Tibial nerve (tissue), 4 donors: ENCODE data around the gene AQP12A. TPM values are rescaled to one million over a fixed set of nuclear protein-coding genes. Genes with fewer than 3 reads are reported as not detected.

Experiments
- DNase-seq, 2 donors: peaks; one replicate each; pipeline ENCODE4 v3.0.0-alpha.2; 2019; ENCODE audit warnings: low spot score in 2 of 2
- H3K27ac ChIP-seq, 4 donors: fragments of 200-600 bp; sonication (generic) in 3 of 4; one replicate each; pipeline ENCODE4 v1.5.1; 2017 to 2019; ENCODE audit warnings: mild to moderate bottlenecking in 1 of 4
- H3K27me3 ChIP-seq, 2 donors: fragments of 200-600 bp; sonication (generic) in 1 of 2; one replicate each; pipeline versions ENCODE4 v1.5.1 to v1.6.0; 2017 to 2019
- H3K36me3 ChIP-seq, 3 donors: fragments of 200-600 bp; sonication (generic); one replicate each; pipeline ENCODE4 v1.5.1; 2018 to 2019
- H3K4me1 ChIP-seq, 4 donors: fragments of 200-600 bp; sonication (generic) in 3 of 4; one replicate each; pipeline ENCODE4 v1.5.1; 2017 to 2019
- H3K4me3 ChIP-seq, 4 donors: fragments of 200-600 bp; sonication (generic) in 3 of 4; one replicate each; pipeline ENCODE4 v1.5.1; 2017 to 2019; ENCODE audit warnings: mild to moderate bottlenecking in 1 of 4, moderate library complexity in 1 of 4
- H3K9me3 ChIP-seq, 4 donors: fragments of 200-600 bp; sonication (generic) in 3 of 4; one replicate each; pipeline ENCODE4 v1.5.1; 2017 to 2019
- CTCF ChIP-seq, 5 experiments: fragments of 200-600 bp in 3 of 5; fragments of 450-650 bp in 2 of 5; sonication (generic) in 3 of 5; IDR thresholded peaks; one replicate each; pipeline ENCODE4 v1.5.1; 2016 to 2019; ENCODE audit warnings: antibody characterized with exemption in 5 of 5, mild to moderate bottlenecking in 3 of 5, moderate library complexity in 2 of 5
- EP300 ChIP-seq, 2 donors: sonication (generic); formaldehyde crosslinking; IDR thresholded peaks; one replicate each; pipeline ENCODE4 v1.6.1; 2017; ENCODE audit warnings: antibody characterized with exemption in 2 of 2, mild to moderate bottlenecking in 1 of 2
- POLR2A ChIP-seq, 2 donors: fragments of 450-650 bp; IDR thresholded peaks; one replicate each; pipeline ENCODE4 v1.6.1; 2017; ENCODE audit warnings: antibody characterized with exemption in 2 of 2, mild to moderate bottlenecking in 2 of 2, moderate library complexity in 2 of 2
- WGBS, 2 donors: methylation state at CpG; one replicate each; pipeline ENCODE4 v1.1.5; 2018; 5-methylcytosine and 5-hydroxymethylcytosine counted together
- total RNA-seq, 4 donors: library from RNA; depleted of rRNA; stranded (reverse); fragments of >200 nt; gene quantifications; one replicate each; pipeline ENCODE4 v1.1.0, GENCODE V29; 2016

The AQP12A gene
- total RNA-seq, 4 donors from 2014 or later: 1.2 TPM; not detected in 3

DNA sequence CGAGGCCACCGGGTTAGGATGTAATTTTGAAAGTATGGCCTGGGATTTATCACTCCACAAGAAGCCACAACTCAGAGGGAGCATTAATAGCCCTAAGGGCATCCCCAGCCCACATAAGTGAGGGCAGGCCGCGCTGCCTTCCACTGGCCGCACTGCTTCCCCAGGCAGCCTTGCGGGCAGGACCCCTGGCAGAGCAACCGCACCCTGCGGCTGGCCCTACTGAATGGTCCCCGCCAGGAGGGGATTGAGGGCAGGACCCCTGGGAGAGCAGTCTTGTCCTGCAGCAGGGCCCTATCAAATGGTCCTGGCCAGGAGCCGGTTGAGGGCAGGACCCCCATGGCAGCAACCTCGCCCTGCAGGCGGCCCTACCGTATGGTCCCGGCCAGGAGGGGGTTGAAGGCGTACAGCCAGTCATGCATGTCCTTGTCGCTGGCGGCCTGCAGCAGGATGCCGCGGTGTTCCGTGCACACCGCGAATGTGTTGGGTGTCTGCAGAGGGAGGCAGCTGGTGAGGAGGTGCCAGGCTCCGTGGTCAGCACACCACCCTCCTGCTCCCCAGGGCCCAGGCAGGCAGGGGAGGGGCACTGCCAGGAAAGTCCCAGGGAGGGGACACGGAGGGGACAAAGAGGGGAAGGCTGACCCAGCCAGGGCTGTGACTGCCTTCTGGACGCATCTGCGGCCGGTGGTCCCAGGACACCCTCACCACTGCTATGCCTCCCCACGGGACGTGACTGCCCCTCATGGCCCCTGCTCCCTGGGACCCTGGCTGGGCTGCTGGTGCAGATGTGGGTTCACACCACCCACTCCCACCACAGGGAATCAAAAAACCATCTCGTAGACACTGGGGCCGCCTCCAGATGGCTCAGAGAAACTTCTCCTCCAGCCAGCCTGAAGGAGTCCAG lies 26.3 kb downstream of the AQP12A start:
- peaks cover 0 to 39% (median 0%) of the 10 kb centered on the region in 3 donors for H3K36me3 ChIP-seq
- H3K27ac ChIP-seq: no peak overlapping the region
- 81 to 89% methylated on average over 14 to 27 of the region's 31 CpGs for WGBS, 2 donors
- no peaks in the 10 kb centered on the region for H3K9me3 ChIP-seq
- no peak overlapping the region for H3K4me3 ChIP-seq
- TF ChIP-seq POLR2A (IDR thresholded peaks at IDR 0.05) (no peak), CTCF (IDR thresholded peaks at IDR 0.05) (no peak)
- no peaks in the 10 kb centered on the region for H3K27me3 ChIP-seq
- no peak for DNase-seq
- no peaks in the 10 kb centered on the region for H3K4me1 ChIP-seq

DNA sequence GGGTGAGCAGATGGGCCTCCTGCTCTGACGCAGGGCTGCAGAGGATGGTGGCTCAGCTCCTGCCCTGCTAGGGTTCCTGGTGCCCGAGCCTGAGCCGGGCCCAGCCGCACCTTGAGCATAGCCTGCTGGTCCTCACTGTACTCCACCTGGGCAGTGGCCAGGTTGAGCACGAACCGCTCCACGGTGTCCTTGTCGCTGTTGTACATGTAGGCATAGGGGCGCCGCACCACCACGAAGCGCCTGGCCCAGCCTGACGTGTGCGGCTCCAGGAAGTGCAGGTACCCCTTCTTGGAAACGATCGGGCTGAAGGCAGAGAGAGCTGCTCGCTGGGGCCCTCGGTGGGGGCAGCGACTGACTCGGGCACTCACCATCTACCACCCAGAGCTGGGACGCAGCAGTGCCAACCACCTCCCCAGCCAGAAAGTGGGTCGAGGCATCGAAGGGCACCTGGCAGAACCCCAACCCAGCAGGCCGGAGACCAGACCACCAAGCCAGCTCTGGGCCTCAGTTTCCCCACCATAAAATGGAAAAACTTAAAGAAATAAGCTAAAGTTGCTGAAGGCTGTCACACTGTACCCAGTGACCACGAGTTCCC lies 27.3 kb downstream of the AQP12A start:
- no peaks in the 10 kb centered on the region for H3K27me3 ChIP-seq
- no peak overlapping the region for H3K27ac ChIP-seq
- no peak overlapping the region for H3K4me3 ChIP-seq
- TF ChIP-seq POLR2A (IDR thresholded peaks at IDR 0.05) (no peak), CTCF (IDR thresholded peaks at IDR 0.05) (no peak), EP300 (IDR thresholded peaks at IDR 0.05) (no peak)
- WGBS, 2 donors: 90 to 92% methylated on average over 14 to 21 of the region's 25 CpGs
- H3K36me3 ChIP-seq: peaks cover 0 to 49% (median 0%) of the 10 kb centered on the region in 3 donors
- no peaks in the 10 kb centered on the region for H3K9me3 ChIP-seq
- no peak for DNase-seq
- no peaks in the 10 kb centered on the region for H3K4me1 ChIP-seq

DNA sequence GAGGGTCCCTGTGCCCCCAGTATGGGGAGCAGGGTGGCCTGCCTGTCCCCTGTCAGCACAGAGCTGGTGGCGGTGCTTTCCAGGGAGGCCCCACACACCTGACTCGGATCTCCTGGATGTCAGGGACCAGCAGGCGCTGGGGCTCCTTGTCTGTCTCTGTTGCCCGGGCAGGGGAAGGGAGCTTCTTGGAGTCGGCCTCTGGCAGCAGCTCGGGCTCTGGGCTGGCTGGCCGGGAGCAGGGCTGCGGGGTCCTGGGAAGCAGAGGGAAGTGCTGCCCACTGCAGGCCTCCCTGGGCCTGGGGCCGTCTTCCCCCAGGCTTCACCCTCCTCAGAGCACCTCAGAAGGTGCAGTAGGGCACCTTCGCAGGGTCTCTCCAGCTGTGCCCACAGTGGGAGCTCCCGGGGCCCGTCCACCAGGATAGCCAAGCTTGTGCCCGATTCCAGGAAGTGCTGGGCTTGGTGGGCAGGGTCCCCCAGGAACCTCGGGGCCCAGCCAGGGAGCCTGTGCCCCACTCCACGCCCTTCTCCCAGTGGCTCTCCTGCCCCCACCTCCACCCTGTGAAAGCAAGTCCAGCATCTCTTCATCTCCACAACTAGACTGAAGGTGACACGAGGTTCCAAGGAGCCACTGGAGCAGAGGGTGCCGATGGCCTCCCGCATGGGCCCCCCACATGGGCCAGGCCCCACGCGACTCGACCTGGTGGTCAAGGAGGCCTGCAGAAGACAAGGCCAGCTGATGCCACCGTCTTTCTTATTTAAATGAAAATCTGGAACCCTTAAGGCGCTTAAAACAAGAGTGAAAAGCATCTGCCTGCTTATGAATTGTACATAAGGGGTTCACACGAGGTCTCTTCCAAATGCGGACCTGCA lies 28.2 kb downstream of the AQP12A start:
- H3K4me3 ChIP-seq: no peak overlapping the region
- H3K27me3 ChIP-seq: no peaks in the 10 kb centered on the region
- 87% methylated on average over 17 to 22 of the region's 25 CpGs for WGBS, 2 donors
- no peaks in the 10 kb centered on the region for H3K9me3 ChIP-seq
- TF ChIP-seq CTCF (IDR thresholded peaks at IDR 0.05) (no peak), POLR2A (IDR thresholded peaks at IDR 0.05) (no peak), EP300 (IDR thresholded peaks at IDR 0.05) (no peak)
- no peak overlapping the region for H3K27ac ChIP-seq
- no peaks in the 10 kb centered on the region for H3K4me1 ChIP-seq
- H3K36me3 ChIP-seq: peaks cover 0 to 57% (median 0%) of the 10 kb centered on the region in 3 donors
- no peak for DNase-seq

- Histone ChIP-seq H3K27ac (no peak overlapping the region), H3K4me3 (no peak overlapping the region), H3K9me3 (no peaks in the 10 kb centered on the region), H3K27me3 (no peaks in the 10 kb centered on the region), H3K4me1 (no peaks in the 10 kb centered on the region), H3K36me3 (peaks cover 0 to 66% (median 0%) of the 10 kb centered on the region in 3 donors)
- WGBS, 2 donors: 83 to 85% methylated on average over 15 to 17 of the region's 25 CpGs
- TF ChIP-seq POLR2A (IDR thresholded peaks at IDR 0.05) (no peak), EP300 (IDR thresholded peaks at IDR 0.05) (no peak), CTCF (IDR thresholded peaks at IDR 0.05) (no peak)
- no peak for DNase-seq
Measured at GRCh38 chr2:240720686-240721595, 29.3 kb downstream of the AQP12A start.
